ENCODE results near the gene SEC16A.

- TF ChIP-seq CTCF (IDR thresholded peaks at IDR 0.05; ENCODE audit: insufficient read depth, low read length) (no peak), REST (IDR thresholded peaks at IDR 0.05; ENCODE audit: insufficient replicate concordance, low read depth) (no peak), POLR2AphosphoS5 (IDR thresholded peaks at IDR 0.05; ENCODE audit: low read depth) (no peak), GABPA (IDR thresholded peaks at IDR 0.05; ENCODE audit: low read depth) (no peak)
These were observed 35.8 kb upstream of the SEC16A start for GRCh38 chr9:136518623-136519022.
